Endothelial cell of umbilical vein (primary cell): ENCODE data around the gene TSPAN17. TPM values are rescaled to one million over a fixed set of nuclear protein-coding genes. Genes with fewer than 3 reads are reported as not detected.

ENCODE experiments used
- BruUV-seq: library from RNA; stranded (reverse); fragments of 400-500 nt; replicated peaks from 2 replicates; lab custom pipeline; 2021; lab: Mats Ljungman, UMichigan
- CTCF ChIA-PET: fragments of 300-600, 350-600 bp; sonication (Branson Sonifier 250); formaldehyde crosslinking; loops from one replicate; lab custom pipeline; 2021; ENCODE audit warnings: antibody characterized with exemption, inconsistent platforms; lab: Charles Lee
- POLR2A ChIA-PET: fragments of 300-600, 350-600 bp; sonication (Branson Sonifier 250); formaldehyde crosslinking; loops from one replicate; lab custom pipeline; 2021; ENCODE audit warnings: antibody characterized with exemption, inconsistent platforms; lab: Charles Lee
- DNase-seq: peaks from one replicate; pipeline ENCODE4 v3.0.0-alpha.2; 2011; ENCODE audit warnings: low read depth, low spot score
- FAIRE-seq: peaks from 2 replicates; lab custom pipeline; 2011; peaks lifted over from hg19 to GRCh38; lab: Jason Lieb, UNC
- H2AFZ ChIP-seq: 2 replicates; pipeline ENCODE4 v1.6.0; 2012; ENCODE audit warnings: low read depth, low read length, control low read depth, inconsistent platforms
- H3K27ac ChIP-seq: 2 replicates; pipeline ENCODE4 v1.5.1; 2011; ENCODE audit warnings: low read depth, mild to moderate bottlenecking, control low read depth, low read length, moderate library complexity; ENCODE audit not compliant: insufficient read depth
- H3K27me3 ChIP-seq, 2 experiments: 2 replicates each; pipeline versions ENCODE4 v1.6.0 to v1.6.1; 2011; ENCODE audit warnings: low read length in 2 of 2, mixed read lengths in 1 of 2; ENCODE audit not compliant: control insufficient read depth in 2 of 2, insufficient read depth in 2 of 2
- H3K36me3 ChIP-seq, 2 experiments: 2 replicates in 1 of 2; 3 replicates in 1 of 2; pipeline ENCODE4 v1.5.1; 2011; ENCODE audit warnings: low read length in 2 of 2, mild to moderate bottlenecking in 1 of 2, moderate library complexity in 1 of 2; ENCODE audit not compliant: control insufficient read depth in 2 of 2, insufficient read depth in 2 of 2; ENCODE audit errors: extremely low read depth in 1 of 2
- H3K4me1 ChIP-seq: 3 replicates; pipeline ENCODE4 v1.5.1; 2011; ENCODE audit warnings: mild to moderate bottlenecking, low read length; ENCODE audit not compliant: control insufficient read depth, insufficient read depth; ENCODE audit errors: extremely low read depth
- H3K4me2 ChIP-seq: 2 replicates; pipeline ENCODE4 v1.6.1; 2011; ENCODE audit warnings: low read length, control low read depth, mixed read lengths; ENCODE audit not compliant: insufficient read depth
- H3K4me3 ChIP-seq, 3 experiments: fragments of 200-600 bp in 1 of 3; sonication (generic), shearing (Covaris generic) in 1 of 3; replicated peaks in 1 of 3; 2 replicates each; pipeline ENCODE4 v1.5.1; 2011 to 2016; ENCODE audit warnings: control low read depth in 3 of 3, low read length in 3 of 3, mild to moderate bottlenecking in 2 of 3, inconsistent platforms in 1 of 3, low read depth in 1 of 3, moderate library complexity in 1 of 3; ENCODE audit not compliant: insufficient read depth in 1 of 3
- H3K79me2 ChIP-seq: 2 replicates; pipeline ENCODE4 v1.6.0; 2012; ENCODE audit warnings: low read length, inconsistent platforms; ENCODE audit not compliant: control insufficient read depth, insufficient read depth
- H3K9ac ChIP-seq: replicated peaks from 2 replicates; pipeline ENCODE3; 2011; ENCODE audit warnings: low read length, control low read depth; ENCODE audit not compliant: insufficient read depth; ENCODE audit errors: extremely low read depth
- H3K9me1 ChIP-seq: replicated peaks from 3 replicates; pipeline ENCODE4 v1.6.0; 2011; ENCODE audit warnings: mild to moderate bottlenecking, low read length; ENCODE audit not compliant: control insufficient read depth, insufficient read depth; ENCODE audit errors: extremely low read depth
- H3K9me3 ChIP-seq: replicated peaks from 2 replicates; pipeline ENCODE4 v1.5.1; 2012; ENCODE audit warnings: low read length, inconsistent platforms; ENCODE audit not compliant: control insufficient read depth, insufficient read depth
- H4K20me1 ChIP-seq: replicated peaks from 2 replicates; pipeline ENCODE3; 2011; ENCODE audit warnings: mild to moderate bottlenecking, low read length; ENCODE audit not compliant: control insufficient read depth, insufficient read depth; ENCODE audit errors: extremely low read depth
- EZH2 ChIP-seq: IDR thresholded peaks from 2 replicates; pipeline ENCODE4 v1.6.1; 2012; ENCODE audit warnings: borderline replicate concordance, low read depth, mild to moderate bottlenecking, moderate library complexity, low read length, inconsistent platforms; ENCODE audit not compliant: severe bottlenecking
- FOS ChIP-seq: IDR thresholded peaks from 2 replicates; pipeline ENCODE4 v1.6.1; 2011; ENCODE audit warnings: mild to moderate bottlenecking, low read length, moderate library complexity, borderline replicate concordance; ENCODE audit not compliant: insufficient read depth
- GATA2 ChIP-seq: IDR thresholded peaks from 2 replicates; pipeline ENCODE4 v1.7.0; 2011; ENCODE audit warnings: low read depth, mild to moderate bottlenecking, moderate library complexity, mixed read lengths, low read length; ENCODE audit not compliant: insufficient read length, insufficient read depth
- JUN ChIP-seq: IDR thresholded peaks from 2 replicates; pipeline ENCODE4 v1.6.1; 2011; ENCODE audit warnings: borderline replicate concordance, low read depth; ENCODE audit not compliant: insufficient read length, insufficient read depth
- MAX ChIP-seq: IDR thresholded peaks from 2 replicates; pipeline ENCODE4 v1.6.1; 2011; ENCODE audit not compliant: insufficient read depth, insufficient read length
- MYC ChIP-seq: IDR thresholded peaks from one replicate; pipeline ENCODE4 v1.6.1; 2011; ENCODE audit warnings: mild to moderate bottlenecking, low read depth, low read length
- POLR2A ChIP-seq: IDR thresholded peaks from 2 replicates; pipeline ENCODE4 v1.6.1; 2012; ENCODE audit warnings: low read depth, mild to moderate bottlenecking, control low read depth, low read length
- POLR2AphosphoS5 ChIP-seq: IDR thresholded peaks from 2 replicates; pipeline ENCODE4 v1.6.1; 2012; ENCODE audit warnings: low read depth, mild to moderate bottlenecking, control low read depth, low read length, moderate library complexity; ENCODE audit not compliant: insufficient read depth
- dilution Hi-C: fragments of 300-500 bp; cut with MboI; formaldehyde crosslinking; loops from one replicate; pipeline ENCODE4 v1.15.0; 2019; ENCODE audit warnings: low sequenced_read_pairs; ENCODE audit not compliant: extremely low pct_ligation_motif_present
- intact Hi-C: fragments of 100-400 bp; cut with micrococcal nuclease; formaldehyde crosslinking; loops from one replicate; pipeline ENCODE4 v1.10.0; 2022
- polyA plus RNA-seq, 4 experiments: library from polyadenylated mRNA; depleted of rRNA in 3 of 4; stranded (reverse) in 3 of 4; unstranded in 1 of 4; fragments of >200 nt; gene quantifications; 2 replicates each; pipeline versions ENCODE4 v1.2.1 to v1.2.3, GENCODE V29; 2011 to 2012; ENCODE audit warnings: missing spikeins in 1 of 4
- total RNA-seq: library from RNA; stranded (reverse); gene quantifications from 2 replicates; pipeline ENCODE4 v1.2.3, GENCODE V29; 2021
- TF ChIP-seq, protein P1 (sequence below), 2 donors: IDR thresholded peaks; 1 replicate in 1 of 2; 2 replicates in 1 of 2; pipeline ENCODE4 v1.5.1; 2011; ENCODE audit warnings: low read length in 2 of 2, mild to moderate bottlenecking in 2 of 2, moderate library complexity in 2 of 2, control low read depth in 1 of 2, inconsistent platforms in 1 of 2, low read depth in 1 of 2; ENCODE audit not compliant: insufficient read depth in 1 of 2; ENCODE audit errors: extremely low read depth in 1 of 2

TSPAN17 gene
- total and polyA plus RNA-seq, 2 donors (not counting 3 experiments of a cell fraction or from before 2014, with no cell fraction given) = 55.9 to 73.3 TPM

DNA sequence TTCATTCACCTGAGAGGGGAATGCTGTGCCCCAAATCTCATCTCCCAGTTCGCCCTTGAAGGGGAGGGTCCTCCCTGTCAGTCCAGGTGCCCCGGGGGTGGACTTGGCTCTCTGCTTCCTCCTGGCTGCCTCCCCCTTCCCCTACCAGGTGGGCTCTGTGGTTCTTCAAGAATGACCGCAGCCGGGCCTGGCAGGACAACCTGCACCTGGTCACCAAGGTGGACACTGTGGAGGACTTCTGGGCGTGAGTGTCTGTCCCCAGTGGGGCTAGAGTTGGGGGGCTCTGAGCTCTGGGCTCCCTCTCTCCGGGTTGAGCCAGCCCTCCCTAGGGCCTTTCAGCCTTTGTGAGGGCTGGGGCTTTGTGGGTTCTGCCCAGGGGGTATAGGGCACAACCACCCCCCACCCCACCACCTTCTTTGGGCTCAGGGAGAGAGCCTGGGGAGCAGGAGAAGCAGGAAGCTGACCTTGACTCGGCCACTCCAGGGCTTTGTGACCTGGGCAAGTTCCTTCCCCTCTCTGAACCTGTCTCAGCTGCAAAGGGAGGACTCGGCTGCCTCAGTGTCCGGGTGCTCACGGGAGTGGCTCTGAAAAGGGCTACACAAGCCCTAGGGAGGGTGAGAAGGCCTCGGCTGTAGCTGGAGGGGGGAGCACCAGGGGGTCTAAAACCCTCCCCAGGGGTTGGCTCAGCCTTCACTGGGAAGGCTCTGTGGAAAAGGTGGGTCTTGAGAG, 3.6 kb upstream of the TSPAN17 start:
- no peaks in the 10 kb centered on the region for H3K9me3 ChIP-seq
- H3K27me3 ChIP-seq = no peaks in the 10 kb centered on the region
- H3K27ac ChIP-seq = no peak overlapping the region
- POLR2A ChIA-PET = no interaction called here
- no peak overlapping the region for H3K9ac ChIP-seq
- no peak for DNase-seq
- H3K4me1 ChIP-seq = peaks cover 12% of the 10 kb centered on the region
- H3K4me2 ChIP-seq = no peak overlapping the region
- TF ChIP-seq FOS (no peak), MAX (no peak), POLR2AphosphoS5 (no peak), GATA2 (no peak), EZH2 (no peak), JUN (no peak), POLR2A (no peak), MYC (no peak)
- TF ChIP-seq, protein P1, sequence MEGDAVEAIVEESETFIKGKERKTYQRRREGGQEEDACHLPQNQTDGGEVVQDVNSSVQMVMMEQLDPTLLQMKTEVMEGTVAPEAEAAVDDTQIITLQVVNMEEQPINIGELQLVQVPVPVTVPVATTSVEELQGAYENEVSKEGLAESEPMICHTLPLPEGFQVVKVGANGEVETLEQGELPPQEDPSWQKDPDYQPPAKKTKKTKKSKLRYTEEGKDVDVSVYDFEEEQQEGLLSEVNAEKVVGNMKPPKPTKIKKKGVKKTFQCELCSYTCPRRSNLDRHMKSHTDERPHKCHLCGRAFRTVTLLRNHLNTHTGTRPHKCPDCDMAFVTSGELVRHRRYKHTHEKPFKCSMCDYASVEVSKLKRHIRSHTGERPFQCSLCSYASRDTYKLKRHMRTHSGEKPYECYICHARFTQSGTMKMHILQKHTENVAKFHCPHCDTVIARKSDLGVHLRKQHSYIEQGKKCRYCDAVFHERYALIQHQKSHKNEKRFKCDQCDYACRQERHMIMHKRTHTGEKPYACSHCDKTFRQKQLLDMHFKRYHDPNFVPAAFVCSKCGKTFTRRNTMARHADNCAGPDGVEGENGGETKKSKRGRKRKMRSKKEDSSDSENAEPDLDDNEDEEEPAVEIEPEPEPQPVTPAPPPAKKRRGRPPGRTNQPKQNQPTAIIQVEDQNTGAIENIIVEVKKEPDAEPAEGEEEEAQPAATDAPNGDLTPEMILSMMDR (IDR thresholded peaks at IDR 0.05; ENCODE audit: extremely low read depth in 1 of 2, insufficient read depth in 1 of 2, low read depth in 1 of 2, low read length in 2 of 2) = no peak
- no peak overlapping the region for H3K4me3 ChIP-seq
- intact Hi-C loops (no loop called here), dilution Hi-C loops (no loop called here)
- no peak overlapping the region for H2AFZ ChIP-seq
- no TSS peak for BruUV-seq
- no peaks in the 10 kb centered on the region for H3K36me3 ChIP-seq
- no peaks in the 10 kb centered on the region for H4K20me1 ChIP-seq
- no peak for FAIRE-seq
- H3K9me1 ChIP-seq = no peaks in the 10 kb centered on the region
- peaks cover 3% of the 10 kb centered on the region for H3K79me2 ChIP-seq
- CTCF ChIA-PET = interaction anchor here (0.7 to 1.6 kb wide), 2 partner anchors 17 to 47 kb away, joined by 3 read pairs; no protein-coding TSS in a partner anchor
